GM12891 (cell line): Measurements from ENCODE around the gene GPR82.

ENCODE experiments used
- POLR2A ChIP-seq: IDR thresholded peaks from 2 replicates; pipeline ENCODE4 v1.6.1; 2011; ENCODE audit warnings: low read depth, low read length, control low read depth
- POLR2AphosphoS5 ChIP-seq: IDR thresholded peaks from 2 replicates; pipeline ENCODE4 v1.6.1; 2011; ENCODE audit warnings: low read depth, low read length, control low read depth
- TAF1 ChIP-seq: IDR thresholded peaks from 2 replicates; pipeline ENCODE4 v1.6.1; 2011; ENCODE audit warnings: low read depth, low read length, control low read depth

DNA sequence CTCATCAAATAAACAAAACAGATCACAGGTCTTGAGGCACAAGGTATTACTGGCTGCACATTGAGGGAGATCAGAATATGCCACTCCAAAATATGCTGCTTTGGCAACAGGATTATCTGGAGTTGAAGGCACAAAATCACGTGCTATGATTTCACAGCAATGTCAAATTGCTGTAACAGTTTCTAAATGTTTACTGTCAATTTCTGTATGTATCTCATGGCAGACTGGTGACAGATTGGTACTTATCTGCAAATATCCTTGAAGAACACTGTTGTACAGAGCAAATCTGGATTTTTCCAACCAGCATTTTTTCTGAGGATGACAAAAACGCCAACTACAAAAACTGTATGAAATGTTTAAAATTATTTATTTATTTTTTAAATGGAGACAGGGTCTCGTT is 26.7 kb downstream of the GPR82 start:
- no peak for TF ChIP-seq POLR2A
- TF ChIP-seq TAF1, result no peak
- TF ChIP-seq POLR2AphosphoS5, result no peak
